Testis (tissue), 3 donors: ENCODE results near the gene ARID1B. TPM values are rescaled to one million over a fixed set of nuclear protein-coding genes. Genes with fewer than 3 reads are reported as not detected.

Source experiments
- DNase-seq: peaks from one replicate; pipeline ENCODE4 v3.0.0-alpha.2; 2019
- H3K27ac ChIP-seq, 2 donors: fragments of 200-600 bp; sonication (generic); one replicate each; pipeline ENCODE4 v1.5.1; 2019
- H3K27me3 ChIP-seq: fragments of 200-600 bp; sonication (generic); one replicate; pipeline ENCODE4 v1.5.1; 2019
- H3K36me3 ChIP-seq: fragments of 200-600 bp; sonication (generic); one replicate; pipeline ENCODE4 v1.5.1; 2017; ENCODE audit warnings: low read depth; ENCODE audit errors: missing control alignments
- H3K4me1 ChIP-seq: fragments of 200-600 bp; sonication (generic); one replicate; pipeline ENCODE4 v1.5.1; 2019
- H3K4me3 ChIP-seq, 2 donors: fragments of 200-600 bp; sonication (generic); one replicate each; pipeline ENCODE4 v1.5.1; 2017 to 2019
- H3K9me3 ChIP-seq: fragments of 200-600 bp; sonication (generic); one replicate; pipeline ENCODE4 v1.5.1; 2017
- POLR2A ChIP-seq: fragments of 450-650 bp; IDR thresholded peaks from one replicate; pipeline ENCODE4 v1.6.1; 2017; ENCODE audit warnings: antibody characterized with exemption, mild to moderate bottlenecking, moderate library complexity
- WGBS, 2 donors: methylation state at CpG; one replicate each; pipeline ENCODE4 v1.1.5; 2018; 5-methylcytosine and 5-hydroxymethylcytosine counted together
- intact Hi-C: fragments of 100-400 bp; cut with DNase I; formaldehyde crosslinking; loops from one replicate; pipeline ENCODE4 v1.15.1; 2023; ENCODE audit warnings: low total_unique reads
- polyA plus RNA-seq: library from polyadenylated mRNA; stranded (reverse); fragments of 350-450 nt; fragmentation: Illumina TruSeq; extraction: RNeasy Lipid Tissue Mini Kit (QIAGEN cat#74804); gene quantifications from one replicate; pipeline ENCODE4 v1.2.3, GENCODE V29; 2014; ENCODE audit warnings: low read depth, low replicate concordance; ENCODE audit not compliant: insufficient read depth
- total RNA-seq, 2 donors: library from RNA; depleted of rRNA; stranded (reverse); fragments of >200 nt; gene quantifications; one replicate each; pipeline ENCODE4 v1.2.3, GENCODE V29; 2016
- TF ChIP-seq, protein P1 (sequence below), 3 experiments: fragments of 450-650 bp in 2 of 3; fragments of 200-600 bp in 1 of 3; sonication (generic) in 1 of 3; IDR thresholded peaks; one replicate each; pipeline ENCODE4 v1.5.1; 2016 to 2019; ENCODE audit warnings: antibody characterized with exemption in 3 of 3, mild to moderate bottlenecking in 2 of 3, moderate library complexity in 1 of 3

The ARID1B gene
- total and polyA plus RNA-seq, 3 donors from 2014 or later, result 26.2 to 126 (median 103) TPM

- 95 to 96% methylated on average over 6 of the region's 6 CpGs for WGBS, 2 donors
- TF ChIP-seq, protein P1, sequence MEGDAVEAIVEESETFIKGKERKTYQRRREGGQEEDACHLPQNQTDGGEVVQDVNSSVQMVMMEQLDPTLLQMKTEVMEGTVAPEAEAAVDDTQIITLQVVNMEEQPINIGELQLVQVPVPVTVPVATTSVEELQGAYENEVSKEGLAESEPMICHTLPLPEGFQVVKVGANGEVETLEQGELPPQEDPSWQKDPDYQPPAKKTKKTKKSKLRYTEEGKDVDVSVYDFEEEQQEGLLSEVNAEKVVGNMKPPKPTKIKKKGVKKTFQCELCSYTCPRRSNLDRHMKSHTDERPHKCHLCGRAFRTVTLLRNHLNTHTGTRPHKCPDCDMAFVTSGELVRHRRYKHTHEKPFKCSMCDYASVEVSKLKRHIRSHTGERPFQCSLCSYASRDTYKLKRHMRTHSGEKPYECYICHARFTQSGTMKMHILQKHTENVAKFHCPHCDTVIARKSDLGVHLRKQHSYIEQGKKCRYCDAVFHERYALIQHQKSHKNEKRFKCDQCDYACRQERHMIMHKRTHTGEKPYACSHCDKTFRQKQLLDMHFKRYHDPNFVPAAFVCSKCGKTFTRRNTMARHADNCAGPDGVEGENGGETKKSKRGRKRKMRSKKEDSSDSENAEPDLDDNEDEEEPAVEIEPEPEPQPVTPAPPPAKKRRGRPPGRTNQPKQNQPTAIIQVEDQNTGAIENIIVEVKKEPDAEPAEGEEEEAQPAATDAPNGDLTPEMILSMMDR (IDR thresholded peaks at IDR 0.05), result no peak
- no peak for TF ChIP-seq POLR2A
- DNase-seq, result no peak
- Histone ChIP-seq H3K36me3 (no peaks in the 10 kb centered on the region), H3K4me3 (no peak overlapping the region), H3K27ac (no peak overlapping the region), H3K27me3 (no peaks in the 10 kb centered on the region), H3K4me1 (peaks cover 4% of the 10 kb centered on the region), H3K9me3 (no peaks in the 10 kb centered on the region)
- intact Hi-C loops, result no loop called here
Measured at GRCh38 chr6:157150076-157150475, 372.9 kb downstream of the ARID1B start.

DNA sequence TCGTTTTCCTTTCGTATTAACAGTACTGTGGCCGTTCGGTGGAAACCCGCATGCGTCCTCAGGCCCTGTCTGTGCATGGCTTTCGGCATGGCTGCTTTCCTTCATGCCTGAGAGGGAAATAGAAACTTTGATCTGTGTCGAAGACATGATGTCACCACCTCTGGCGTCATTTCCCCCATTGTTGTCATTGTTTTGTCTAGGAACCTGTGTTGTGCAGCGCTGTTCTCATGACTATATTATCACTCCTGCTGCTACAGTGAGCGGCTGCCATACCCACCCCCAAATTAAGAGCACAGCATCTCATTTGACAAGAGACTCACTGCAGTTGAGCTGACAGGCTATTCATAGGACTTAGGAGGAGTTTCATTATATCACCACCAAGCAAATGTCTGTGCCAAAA lies 373.9 kb downstream of the ARID1B start:
- H3K27me3 ChIP-seq, result no peaks in the 10 kb centered on the region
- no peak for DNase-seq
- no peaks in the 10 kb centered on the region for H3K9me3 ChIP-seq
- intact Hi-C loops, result no loop called here
- no peaks in the 10 kb centered on the region for H3K4me1 ChIP-seq
- WGBS, 2 donors, result 91 to 95% methylated on average over 11 of the region's 11 CpGs
- H3K36me3 ChIP-seq, result no peaks in the 10 kb centered on the region
- TF ChIP-seq, protein P1 (IDR thresholded peaks at IDR 0.05), result no peak
- no peak for TF ChIP-seq POLR2A
- no peak overlapping the region for H3K4me3 ChIP-seq
- H3K27ac ChIP-seq, result no peak overlapping the region

DNA sequence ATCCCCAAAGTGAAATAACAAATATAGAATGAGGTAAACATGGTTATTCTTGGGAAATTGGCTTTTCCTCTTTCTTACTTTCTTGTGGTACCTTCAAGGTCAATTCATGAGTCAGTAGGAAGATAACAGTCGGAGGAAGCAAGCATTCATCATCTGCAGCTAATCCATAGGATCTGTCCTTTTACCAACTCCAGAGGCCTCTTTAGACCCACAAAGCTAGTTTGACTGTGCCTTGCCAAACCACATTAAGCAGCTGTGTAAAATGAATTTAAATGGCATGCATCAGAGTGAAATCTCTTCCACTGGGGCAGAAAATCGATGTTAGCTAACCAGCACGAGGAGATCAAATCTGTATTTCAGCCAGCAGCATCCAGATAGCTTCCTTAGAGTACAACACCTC lies 374.8 kb downstream of the ARID1B start:
- no peak overlapping the region for H3K4me3 ChIP-seq
- no peak for DNase-seq
- WGBS, 2 donors, result 60% methylated on average over 3 of the region's 3 CpGs
- no peaks in the 10 kb centered on the region for H3K27me3 ChIP-seq
- TF ChIP-seq POLR2A, result no peak
- TF ChIP-seq, protein P1 (IDR thresholded peaks at IDR 0.05), result no peak
- H3K36me3 ChIP-seq, result no peaks in the 10 kb centered on the region
- no peaks in the 10 kb centered on the region for H3K4me1 ChIP-seq
- H3K27ac ChIP-seq, result no peak overlapping the region
- intact Hi-C loops, result no loop called here
- no peaks in the 10 kb centered on the region for H3K9me3 ChIP-seq

DNA sequence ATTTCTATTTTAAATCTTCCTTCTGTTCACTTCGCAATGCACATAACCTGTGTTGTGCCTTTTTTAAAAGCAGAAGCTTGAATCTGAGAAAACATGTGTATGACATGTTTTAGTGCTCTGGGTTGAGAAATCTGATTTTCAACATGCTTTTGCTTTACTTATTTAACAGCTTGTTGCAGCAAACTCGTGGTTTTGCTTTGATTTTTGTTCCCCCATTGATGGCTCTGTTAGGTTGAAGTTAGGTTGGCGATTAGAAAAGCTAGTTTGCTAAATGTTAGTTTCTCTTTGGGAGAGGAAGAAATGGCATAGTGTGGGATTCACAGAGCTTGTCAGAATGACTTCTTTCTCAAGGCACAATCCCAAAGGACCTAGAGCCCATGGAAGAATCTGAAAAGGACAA lies 375.4 kb downstream of the ARID1B start:
- Histone ChIP-seq H3K4me3 (no peak overlapping the region), H3K4me1 (no peaks in the 10 kb centered on the region), H3K27ac (no peak overlapping the region), H3K9me3 (no peaks in the 10 kb centered on the region), H3K36me3 (no peaks in the 10 kb centered on the region), H3K27me3 (no peaks in the 10 kb centered on the region)
- no peak for TF ChIP-seq POLR2A
- TF ChIP-seq, protein P1 (IDR thresholded peaks at IDR 0.05), result no peak
- WGBS, 2 donors, result 76 to 80% methylated on average over 3 of the region's 3 CpGs
- no peak for DNase-seq
- intact Hi-C loops, result no loop called here

- H3K36me3 ChIP-seq, result no peaks in the 10 kb centered on the region
- TF ChIP-seq, protein P1 (IDR thresholded peaks at IDR 0.05), result no peak
- no peak for TF ChIP-seq POLR2A
- WGBS, 2 donors, result 87 to 94% methylated on average over 3 of the region's 3 CpGs
- intact Hi-C loops, result no loop called here
- no peaks in the 10 kb centered on the region for H3K27me3 ChIP-seq
- no peak overlapping the region for H3K27ac ChIP-seq
- no peak for DNase-seq
- no peaks in the 10 kb centered on the region for H3K9me3 ChIP-seq
- no peaks in the 10 kb centered on the region for H3K4me1 ChIP-seq
- no peak overlapping the region for H3K4me3 ChIP-seq
Measured at GRCh38 chr6:157155804-157156203, 378.6 kb downstream of the ARID1B start.
